ENCODE results near the gene PIGS. TPM values are rescaled to one million over a fixed set of nuclear protein-coding genes. Genes with fewer than 3 reads are reported as not detected.
A peak's percentile ranks its signal among the peaks of the same experiment; 100 is the strongest.
"Not testable (repeated sequence)": the region's sequence is repeated elsewhere in the genome, so short reads cannot be mapped to it uniquely, and the experiment has no call there.

PIGS gene
- total RNA-seq, result 10 to 100 TPM; 33.2 to 38.9 TPM

DNA sequence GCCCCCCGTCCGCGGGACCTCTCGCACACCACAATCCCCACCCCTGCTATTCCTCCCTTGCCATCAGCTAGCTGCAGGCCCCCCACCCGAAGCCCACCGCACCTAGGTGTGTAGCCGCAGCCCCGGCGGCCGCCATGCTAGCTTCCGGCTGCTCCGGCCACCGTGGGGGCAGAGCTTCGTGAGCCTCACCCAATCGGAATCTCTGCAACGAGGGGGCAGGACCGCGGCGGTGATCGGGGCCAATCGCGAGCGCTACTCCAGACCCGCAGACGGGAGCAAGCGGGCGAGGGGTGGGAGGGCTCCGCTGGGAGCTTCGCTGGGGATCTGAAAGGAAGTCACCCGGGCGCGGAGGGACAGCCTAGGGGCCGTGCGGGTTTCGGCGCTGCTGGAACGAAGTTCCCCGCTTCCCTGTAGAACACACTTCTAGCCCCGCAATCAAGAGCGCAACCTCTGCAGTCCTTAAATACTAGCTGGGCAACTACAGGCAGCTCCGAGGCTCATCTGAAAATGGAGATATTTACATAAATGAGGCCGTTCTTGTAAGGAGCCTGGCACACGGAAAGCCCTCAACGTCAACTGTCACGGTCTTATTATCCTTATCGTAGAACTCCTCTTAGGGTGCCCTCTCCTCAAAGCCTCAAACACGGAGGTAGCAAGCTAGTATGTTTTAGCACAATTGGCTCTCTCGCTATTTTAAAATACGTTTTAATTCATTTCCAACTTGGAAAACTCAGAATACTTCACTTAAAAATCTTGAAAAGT lies at the start of gene PIGS:
Gene PIGS, minus strand, starts transcription at position 164 of the 762 bp plus-strand sequence. Its CDS starts 28 bp downstream, at position 136.
- Mint-ChIP-seq H3K36me3 (ENCODE audit: low read depth) (peaks cover 76% of the 10 kb centered on the region), H3K9me3 (no peaks in the 10 kb centered on the region), H3K4me3 (peak within 1 kb of the TSS; percentile 97), H3K4me1 (peaks cover 39% of the 10 kb centered on the region), H3K27me3 (no peaks in the 10 kb centered on the region), H3K27ac (peak within 1 kb of the TSS; percentile 96)
- peak; percentile 98 for ATAC-seq (replicated peaks)

DNA sequence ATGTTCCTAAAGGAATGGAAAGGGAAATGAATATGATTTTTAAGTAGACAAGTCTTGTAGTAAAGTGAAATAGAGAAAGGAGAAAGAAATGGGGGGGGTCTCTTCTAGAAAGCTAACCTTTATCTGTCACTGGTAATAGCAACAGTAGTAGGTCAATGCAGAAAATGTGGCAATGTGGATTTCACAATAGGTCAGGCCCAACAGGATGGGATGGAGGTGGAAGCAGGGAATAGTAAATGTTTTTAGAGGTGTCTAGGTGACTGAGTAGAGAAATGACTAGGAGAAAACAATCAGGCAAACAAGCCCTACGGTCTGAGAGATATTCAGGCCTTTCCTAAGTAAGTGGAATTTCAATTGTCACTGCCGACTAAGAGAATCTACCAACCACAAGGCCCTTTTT lies 48.7 kb upstream of the PIGS start:
- H3K9me3 Mint-ChIP-seq, result no peaks in the 10 kb centered on the region
- no peak overlapping the region for H3K27ac Mint-ChIP-seq
- ATAC-seq (replicated peaks), result no peak
- H3K4me1 Mint-ChIP-seq, result no peaks in the 10 kb centered on the region
- no peak overlapping the region for H3K4me3 Mint-ChIP-seq
- peaks cover 100% of the 10 kb centered on the region for H3K36me3 Mint-ChIP-seq (ENCODE audit: low read depth)
- H3K27me3 Mint-ChIP-seq, result no peaks in the 10 kb centered on the region

DNA sequence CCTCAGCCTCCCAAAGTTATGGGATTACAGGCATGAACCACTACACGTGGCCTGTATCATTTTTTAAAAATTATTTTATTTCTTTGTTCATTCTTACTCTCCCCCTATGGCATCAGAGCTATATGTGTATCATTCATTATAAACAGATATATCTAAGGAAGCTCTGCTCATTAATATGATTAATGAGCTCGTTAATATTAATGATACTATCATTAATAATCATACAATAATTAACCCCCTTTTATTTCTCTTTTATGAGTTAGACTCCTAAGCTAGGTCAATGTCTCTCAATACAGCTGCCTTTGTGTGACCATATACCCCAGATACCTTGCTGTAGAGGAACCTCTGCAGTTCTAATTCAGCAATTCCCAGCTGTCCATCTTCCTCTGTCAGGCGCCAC lies 47.1 kb upstream of the PIGS start:
- no peaks in the 10 kb centered on the region for H3K27me3 Mint-ChIP-seq
- no peak overlapping the region for H3K27ac Mint-ChIP-seq
- no peaks in the 10 kb centered on the region for H3K9me3 Mint-ChIP-seq
- no peak overlapping the region for H3K4me3 Mint-ChIP-seq
- ATAC-seq (replicated peaks), result no peak
- no peaks in the 10 kb centered on the region for H3K4me1 Mint-ChIP-seq
- peaks cover 100% of the 10 kb centered on the region for H3K36me3 Mint-ChIP-seq (ENCODE audit: low read depth)

DNA sequence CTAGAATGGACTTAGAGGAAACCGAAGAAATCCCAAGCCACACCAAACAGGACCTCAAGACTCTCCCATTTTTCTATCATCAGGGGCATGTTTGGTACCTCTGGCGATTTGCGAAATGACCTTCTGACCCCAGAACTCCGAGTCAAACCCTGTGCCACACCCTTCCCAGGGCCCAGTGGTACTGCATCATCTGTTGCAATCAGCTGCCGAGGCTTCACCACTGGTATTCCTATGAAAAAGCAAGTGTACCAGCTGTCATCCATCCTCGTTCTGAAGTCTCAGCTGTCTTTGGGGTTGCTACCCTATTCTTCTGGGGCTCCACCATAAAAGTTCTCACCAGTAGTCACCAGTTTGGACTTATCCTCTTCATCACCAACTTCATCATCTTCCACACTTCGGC lies 45.0 kb upstream of the PIGS start:
- no peaks in the 10 kb centered on the region for H3K9me3 Mint-ChIP-seq
- H3K27ac Mint-ChIP-seq, result peak overlapping the region; percentile 56
- H3K36me3 Mint-ChIP-seq (ENCODE audit: low read depth), result peaks cover 98% of the 10 kb centered on the region
- ATAC-seq (replicated peaks), result no peak
- H3K4me3 Mint-ChIP-seq, result no peak overlapping the region
- H3K4me1 Mint-ChIP-seq, result no peaks in the 10 kb centered on the region
- H3K27me3 Mint-ChIP-seq, result no peaks in the 10 kb centered on the region

DNA sequence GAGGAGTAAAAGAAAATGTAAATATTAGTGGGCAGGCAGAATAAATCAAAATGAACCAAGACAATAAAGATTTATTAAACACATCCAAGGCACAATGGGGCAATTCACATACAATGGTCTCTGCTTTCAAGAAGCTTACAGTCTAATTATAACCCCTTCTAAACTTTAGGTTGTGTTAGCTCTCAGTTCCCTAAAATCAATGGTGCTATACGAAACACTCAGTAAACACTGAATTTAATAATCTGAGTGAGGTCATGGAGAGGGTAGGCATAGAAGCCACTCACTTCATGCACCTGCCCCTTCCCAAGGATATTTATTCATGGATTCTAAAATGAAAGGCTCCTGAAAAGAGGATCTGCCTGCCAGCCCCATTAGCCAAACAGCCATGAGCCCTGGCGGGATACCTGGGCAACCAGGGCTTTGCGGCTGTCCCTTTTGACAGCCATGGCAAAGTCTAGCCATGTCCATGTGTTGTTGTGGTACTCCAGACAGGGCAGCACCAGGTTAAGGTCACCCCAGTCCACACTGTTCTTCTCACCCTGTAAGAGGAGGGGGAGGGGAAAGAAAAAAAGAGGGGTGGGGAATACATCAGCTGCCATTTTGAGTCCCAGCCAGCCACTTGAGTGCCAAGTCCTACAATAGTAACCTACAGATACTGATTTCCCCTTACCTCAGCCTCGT lies 44.1 kb upstream of the PIGS start:
- Mint-ChIP-seq H3K9me3 (no peaks in the 10 kb centered on the region), H3K4me3 (no peak overlapping the region), H3K4me1 (no peaks in the 10 kb centered on the region), H3K36me3 (ENCODE audit: low read depth) (peaks cover 98% of the 10 kb centered on the region), H3K27ac (no peak overlapping the region), H3K27me3 (no peaks in the 10 kb centered on the region)
- ATAC-seq (replicated peaks), result no peak

DNA sequence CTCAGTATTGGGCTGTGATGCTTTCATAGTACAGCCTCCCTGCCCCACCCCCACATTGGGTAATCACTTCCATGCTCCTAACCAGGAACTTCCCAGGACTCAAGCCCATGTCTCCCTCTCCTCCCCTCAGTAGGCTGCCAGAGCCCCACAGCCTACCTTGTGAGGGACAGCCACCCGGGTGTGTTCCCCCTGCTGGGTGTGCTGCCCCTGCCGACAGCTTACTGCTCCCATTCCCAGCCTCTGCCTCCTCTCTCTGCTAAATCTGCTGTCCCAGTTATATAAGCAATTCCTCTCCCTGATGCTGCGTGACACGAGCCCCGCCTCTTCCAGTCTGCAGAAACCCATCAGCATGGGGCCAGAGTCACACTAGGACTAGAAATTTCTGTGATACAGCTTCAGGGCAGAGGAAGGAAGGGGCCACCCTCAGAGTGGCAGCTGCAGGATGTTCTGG lies 42.6 kb upstream of the PIGS start, which contains the start of gene RSKR:
Gene RSKR, minus strand, starts transcription at position 255 of the 451 bp plus-strand sequence. Its CDS starts 24 bp downstream, at position 231.
- no peak for ATAC-seq (replicated peaks)
- H3K27ac Mint-ChIP-seq, result peak within 1 kb of the TSS; percentile 43
- H3K4me1 Mint-ChIP-seq, result no peaks in the 10 kb centered on the region
- no peaks in the 10 kb centered on the region for H3K9me3 Mint-ChIP-seq
- H3K4me3 Mint-ChIP-seq, result no peak within 1 kb of the TSS
- peaks cover 98% of the 10 kb centered on the region for H3K36me3 Mint-ChIP-seq (ENCODE audit: low read depth)
- no peaks in the 10 kb centered on the region for H3K27me3 Mint-ChIP-seq

DNA sequence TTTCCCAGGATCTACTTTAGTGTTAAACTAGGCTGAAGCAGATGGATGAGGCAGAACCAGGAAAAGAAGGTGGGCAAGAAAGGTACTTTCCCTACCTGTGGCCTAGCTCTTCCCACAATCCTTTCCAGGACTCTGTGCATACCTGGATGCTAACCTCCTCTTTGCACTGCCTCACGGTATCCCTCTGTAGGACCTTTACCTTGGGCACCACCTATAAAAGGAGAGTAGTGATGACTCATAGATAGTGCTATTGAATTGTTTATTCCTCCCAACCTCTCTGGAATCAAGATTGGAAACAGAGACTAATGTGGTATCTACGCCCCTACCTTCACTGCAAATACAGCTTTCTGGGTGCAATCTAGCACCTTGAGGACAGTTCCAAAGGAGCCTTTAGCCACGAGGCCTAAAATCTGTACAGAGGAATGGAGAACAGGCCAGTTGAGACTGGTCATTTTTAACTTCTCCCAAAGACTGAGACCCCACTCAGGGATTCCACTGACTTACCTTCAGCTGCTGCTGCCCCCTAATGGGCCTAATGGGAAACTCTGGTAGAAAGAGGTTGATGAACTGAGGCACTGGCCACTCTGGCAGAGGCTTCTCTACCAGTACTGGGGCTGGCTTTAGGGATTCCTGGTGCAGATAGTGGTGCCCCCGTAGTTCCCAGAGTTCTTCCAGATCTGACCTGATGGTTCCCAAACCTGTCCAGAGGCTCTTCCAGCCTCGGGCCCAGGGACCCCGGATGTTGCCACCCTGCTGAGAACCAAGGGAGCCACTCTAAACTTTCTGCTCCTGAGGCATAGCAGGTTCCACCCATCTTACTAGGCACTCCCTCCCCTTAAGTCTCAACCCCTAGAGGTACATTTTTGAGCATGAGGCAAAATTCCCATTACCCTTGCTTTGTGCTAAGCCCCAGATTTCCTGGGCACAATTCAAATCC lies 41.9 kb upstream of the PIGS start:
- H3K27ac Mint-ChIP-seq, result no peak overlapping the region
- peak; percentile 43 for ATAC-seq (replicated peaks)
- H3K9me3 Mint-ChIP-seq, result no peaks in the 10 kb centered on the region
- no peak overlapping the region for H3K4me3 Mint-ChIP-seq
- no peaks in the 10 kb centered on the region for H3K27me3 Mint-ChIP-seq
- no peaks in the 10 kb centered on the region for H3K4me1 Mint-ChIP-seq
- peaks cover 97% of the 10 kb centered on the region for H3K36me3 Mint-ChIP-seq (ENCODE audit: low read depth)

DNA sequence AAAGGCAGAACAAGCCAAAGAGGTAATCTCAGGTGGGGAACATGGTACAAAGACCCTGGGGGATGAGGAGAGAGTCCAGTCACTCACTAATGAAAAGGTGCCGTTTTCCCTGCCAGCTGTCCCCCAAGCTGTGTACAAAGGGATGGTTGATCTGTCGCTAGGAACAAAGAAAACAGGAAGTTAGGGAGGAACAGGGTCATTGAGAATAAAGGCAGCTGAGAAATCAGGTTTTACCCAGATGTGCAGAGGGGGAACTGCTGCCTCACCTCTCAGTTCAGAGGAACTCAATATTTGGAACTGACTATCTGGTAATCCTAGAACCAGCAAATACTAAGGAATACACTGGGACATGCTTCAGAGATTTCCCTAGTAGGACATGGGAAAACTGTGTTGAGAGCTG lies 41.2 kb upstream of the PIGS start:
- H3K4me1 Mint-ChIP-seq, result no peaks in the 10 kb centered on the region
- H3K27me3 Mint-ChIP-seq, result no peaks in the 10 kb centered on the region
- no peak overlapping the region for H3K27ac Mint-ChIP-seq
- H3K9me3 Mint-ChIP-seq, result no peaks in the 10 kb centered on the region
- no peak for ATAC-seq (replicated peaks)
- H3K4me3 Mint-ChIP-seq, result no peak overlapping the region
- peaks cover 90% of the 10 kb centered on the region for H3K36me3 Mint-ChIP-seq (ENCODE audit: low read depth)

DNA sequence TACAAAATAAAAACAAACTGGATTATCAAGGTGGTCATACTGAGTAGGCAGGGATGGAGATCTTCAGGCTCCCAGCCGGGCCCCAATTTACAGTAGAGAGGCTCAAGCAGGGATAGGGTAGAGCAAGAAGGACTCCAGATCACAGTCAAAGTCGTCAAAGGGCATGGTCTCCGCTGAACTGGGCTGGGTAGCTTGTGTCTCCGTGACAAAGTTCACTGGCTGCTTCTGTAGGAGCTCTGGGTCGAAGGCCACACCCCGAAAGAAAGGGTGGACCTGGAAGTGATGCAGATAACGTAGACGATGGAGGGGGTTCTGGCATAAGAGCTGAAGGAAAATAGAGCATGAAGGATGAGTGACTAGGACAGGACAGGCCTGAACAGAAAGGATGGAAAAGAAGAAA lies 39.1 kb upstream of the PIGS start:
- no peaks in the 10 kb centered on the region for H3K9me3 Mint-ChIP-seq
- no peak for ATAC-seq (replicated peaks)
- H3K36me3 Mint-ChIP-seq (ENCODE audit: low read depth), result peaks cover 74% of the 10 kb centered on the region
- H3K27me3 Mint-ChIP-seq, result no peaks in the 10 kb centered on the region
- H3K27ac Mint-ChIP-seq, result peak overlapping the region; percentile 2
- no peak overlapping the region for H3K4me3 Mint-ChIP-seq
- no peaks in the 10 kb centered on the region for H3K4me1 Mint-ChIP-seq

DNA sequence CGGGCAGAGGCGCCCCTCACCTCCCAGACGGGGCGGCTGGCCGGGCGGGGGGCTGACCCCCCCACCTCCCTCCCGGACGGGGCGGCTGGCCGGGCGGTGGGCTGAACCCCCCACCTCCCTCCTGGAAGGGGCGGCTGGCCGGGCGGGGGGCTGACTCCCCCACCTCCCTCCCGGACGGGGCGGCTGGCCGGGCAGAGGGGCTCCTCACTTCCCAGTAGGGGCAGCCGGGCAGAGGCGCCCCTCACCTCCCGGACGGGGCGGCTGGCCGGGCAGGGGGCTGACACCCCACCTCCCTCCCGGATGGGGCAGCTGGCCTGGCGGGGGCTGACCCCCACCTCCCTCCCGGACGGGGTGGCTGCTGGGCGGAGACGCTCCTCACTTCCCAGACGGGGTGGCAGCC lies 32.7 kb upstream of the PIGS start:
- H3K4me1 Mint-ChIP-seq; ATAC-seq (replicated peaks); H3K27ac Mint-ChIP-seq; H3K4me3 Mint-ChIP-seq; H3K27me3 Mint-ChIP-seq; H3K9me3 Mint-ChIP-seq: not testable (repeated sequence)
- peaks cover 29% of the 10 kb centered on the region for H3K36me3 Mint-ChIP-seq (ENCODE audit: low read depth)

DNA sequence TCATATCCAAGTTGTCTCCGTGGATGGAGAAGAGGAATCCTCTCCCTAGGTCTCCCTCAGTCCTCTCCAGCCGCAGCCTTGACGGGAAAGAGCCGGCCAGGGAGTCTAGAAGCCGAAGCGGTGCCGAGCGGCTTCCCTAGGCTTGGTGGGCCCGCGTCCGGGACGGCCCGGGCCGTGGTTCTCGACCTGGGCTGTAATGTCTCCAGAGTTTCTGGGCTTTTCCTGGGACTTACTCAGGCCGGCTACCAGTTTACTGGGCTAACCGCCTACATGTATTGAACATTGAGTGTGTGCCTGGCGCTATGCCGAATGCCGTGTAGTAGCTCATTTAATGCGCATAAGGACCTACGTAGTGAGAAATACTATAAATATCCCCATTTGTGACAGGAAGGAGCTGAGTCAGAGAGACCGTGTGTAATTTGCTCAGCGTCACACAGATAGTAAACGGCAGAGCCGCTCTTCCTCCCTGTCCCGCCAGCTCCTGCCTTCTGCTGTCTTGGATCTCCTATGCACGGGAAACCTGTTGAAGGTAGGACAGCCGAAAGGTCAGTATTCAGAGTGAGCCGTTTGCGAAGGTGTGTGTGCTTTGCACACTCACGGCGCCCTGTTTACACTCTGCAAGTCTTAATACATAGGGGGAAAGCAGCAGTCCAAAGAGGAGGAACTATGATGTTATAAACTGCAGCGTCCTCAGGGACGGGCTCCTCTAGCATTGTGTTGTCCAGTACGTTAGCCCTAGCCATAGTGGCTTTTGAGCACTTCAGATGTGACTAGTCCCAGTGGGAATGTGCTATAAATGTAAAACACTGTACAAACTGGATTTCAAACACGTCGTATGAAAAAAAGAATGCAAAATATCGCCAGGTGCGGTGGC lies 28.2 kb upstream of the PIGS start:
- Mint-ChIP-seq H3K4me1 (peaks cover 18% of the 10 kb centered on the region), H3K9me3 (no peaks in the 10 kb centered on the region), H3K36me3 (ENCODE audit: low read depth) (peaks cover 39% of the 10 kb centered on the region), H3K27ac (peak overlapping the region; percentile 98), H3K4me3 (peak overlapping the region; percentile 100), H3K27me3 (no peaks in the 10 kb centered on the region)
- peak; percentile 83 for ATAC-seq (replicated peaks)

DNA sequence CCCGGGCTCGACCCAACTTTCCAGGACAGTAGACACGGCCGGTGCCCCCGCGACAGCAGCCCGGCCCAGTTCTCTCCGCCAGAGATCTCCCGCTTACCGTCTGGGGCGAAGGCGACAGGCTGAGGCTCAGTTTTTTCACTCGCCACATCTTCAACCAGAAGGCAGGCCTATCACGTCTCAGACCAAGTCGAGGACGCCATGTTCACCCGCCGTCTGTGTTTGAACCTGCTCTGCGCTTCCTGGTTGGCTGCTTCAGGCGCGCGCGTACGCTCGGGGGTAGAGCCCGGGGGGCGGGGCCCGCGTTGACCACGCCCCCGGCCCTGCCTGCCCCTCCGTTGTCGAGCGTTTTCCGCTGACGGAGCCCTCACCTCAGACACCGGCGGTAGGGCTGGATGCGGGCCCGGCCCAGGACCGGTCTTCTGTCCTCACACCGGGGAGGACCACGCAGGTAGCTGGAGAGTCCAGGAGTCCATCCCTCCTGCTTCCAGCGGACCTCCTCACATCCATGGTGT lies 27.5 kb upstream of the PIGS start, which contains the start of gene SPAG5:
Gene SPAG5, minus strand, starts transcription at position 227 of the 512 bp plus-strand sequence. Its CDS starts 79 bp downstream, at position 148.
- ATAC-seq (replicated peaks), result peak; percentile 93
- H3K36me3 Mint-ChIP-seq (ENCODE audit: low read depth), result peaks cover 43% of the 10 kb centered on the region
- peak within 1 kb of the TSS; percentile 98 for H3K27ac Mint-ChIP-seq
- peak within 1 kb of the TSS; percentile 100 for H3K4me3 Mint-ChIP-seq
- peaks cover 18% of the 10 kb centered on the region for H3K4me1 Mint-ChIP-seq
- H3K27me3 Mint-ChIP-seq, result no peaks in the 10 kb centered on the region
- H3K9me3 Mint-ChIP-seq, result no peaks in the 10 kb centered on the region

DNA sequence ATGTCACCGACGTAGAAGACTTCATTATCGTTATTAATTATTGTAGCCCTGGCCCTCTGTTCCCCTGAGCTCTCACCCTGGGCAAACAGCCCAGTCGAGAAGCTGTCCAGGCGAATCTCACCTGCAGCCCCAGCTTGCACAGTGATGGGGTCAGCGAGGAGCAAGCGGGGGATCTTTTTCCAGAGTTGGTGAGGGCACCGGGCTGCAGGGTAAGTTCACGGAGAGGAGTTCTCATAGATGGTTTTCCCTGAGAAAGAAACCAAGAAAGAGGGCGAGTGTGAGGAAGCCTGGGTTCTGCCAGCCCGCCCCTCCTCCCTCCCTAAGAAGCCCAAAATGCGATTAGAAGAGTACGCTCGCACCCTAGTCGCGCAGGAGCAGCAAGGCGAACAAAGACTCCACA lies 27.1 kb upstream of the PIGS start:
- peak overlapping the region; percentile 98 for H3K27ac Mint-ChIP-seq
- ATAC-seq (replicated peaks), result no peak
- H3K36me3 Mint-ChIP-seq (ENCODE audit: low read depth), result peaks cover 44% of the 10 kb centered on the region
- peaks cover 18% of the 10 kb centered on the region for H3K4me1 Mint-ChIP-seq
- peak overlapping the region; percentile 100 for H3K4me3 Mint-ChIP-seq
- no peaks in the 10 kb centered on the region for H3K27me3 Mint-ChIP-seq
- no peaks in the 10 kb centered on the region for H3K9me3 Mint-ChIP-seq

Measured in activated T-helper 17 cell treated with anti-CD3 and anti-CD28 coated beads, Interleukin-2, amount 50 U/mL, for 72 hours (primary cell).